Activated CD4-positive, alpha-beta T cell treated with anti-CD3 and anti-CD28 coated beads, Interleukin-2, Interleukin-6, amounts not matched to agents 100 ng/mL and 50 ng/mL, durations not matched to agents 16 hours and 8 hours (primary cell): ENCODE measurements around the gene ATG14.
"Not testable (repeated sequence)": the region's sequence is repeated elsewhere in the genome, so short reads cannot be mapped to it uniquely, and the experiment has no call there.

Source experiments
- DNase-seq: peaks from one replicate; pipeline ENCODE4 v3.0.0-alpha.2; 2020

The ATG14 gene

GRCh38 chr14:55411426-55412389 is at the start of gene ATG14:
Gene ATG14 (minus strand): TSS chr14:55411830. CDS start chr14:55411822, 8 bp downstream.
- DNase-seq, result peak; percentile 87

GRCh38 chr14:55458800-55459515 is 47.3 kb upstream of the ATG14 start:
- peak; percentile 84 for DNase-seq

- DNase-seq, result no peak
Observed at GRCh38 chr14:55457496-55457895, 45.9 kb upstream of the ATG14 start.

- not testable (repeated sequence) for DNase-seq
Observed at GRCh38 chr14:55456411-55456810, 44.8 kb upstream of the ATG14 start.

GRCh38 chr14:55454264-55455002 is 42.8 kb upstream of the ATG14 start:
- DNase-seq, result peak; percentile 26

GRCh38 chr14:55451950-55452349 is 40.3 kb upstream of the ATG14 start:
- no peak for DNase-seq

- DNase-seq, result no peak
Observed at GRCh38 chr14:55451398-55451797, 39.8 kb upstream of the ATG14 start.

- DNase-seq, result no peak
Observed at GRCh38 chr14:55450987-55451386, 39.4 kb upstream of the ATG14 start.

- DNase-seq, result no peak
Observed at GRCh38 chr14:55450539-55450938, 38.9 kb upstream of the ATG14 start.

- no peak for DNase-seq
Observed at GRCh38 chr14:55450124-55450523, 38.5 kb upstream of the ATG14 start.

- DNase-seq, result no peak
Observed at GRCh38 chr14:55449116-55449515, 37.5 kb upstream of the ATG14 start.

GRCh38 chr14:55448141-55448614 is 36.5 kb upstream of the ATG14 start:
- peak; percentile 46 for DNase-seq

- no peak for DNase-seq
Observed at GRCh38 chr14:55446833-55447232, 35.2 kb upstream of the ATG14 start.

- peak; percentile 80 for DNase-seq
Observed at GRCh38 chr14:55446127-55446736, 34.6 kb upstream of the ATG14 start.

- DNase-seq, result no peak
Observed at GRCh38 chr14:55441286-55441685, 29.7 kb upstream of the ATG14 start.

GRCh38 chr14:55440385-55440784 is 28.8 kb upstream of the ATG14 start, which contains the start of gene TBPL2:
Gene TBPL2 (minus strand): TSS chr14:55440616. CDS start chr14:55440449, 167 bp downstream.
- DNase-seq, result no peak

GRCh38 chr14:55438066-55438683 is 26.5 kb upstream of the ATG14 start:
- peak; percentile 38 for DNase-seq

- DNase-seq, result no peak
Observed at GRCh38 chr14:55436931-55437330, 25.3 kb upstream of the ATG14 start.

GRCh38 chr14:55436519-55436918 is 24.9 kb upstream of the ATG14 start:
- no peak for DNase-seq

- DNase-seq, result no peak
Observed at GRCh38 chr14:55434805-55435174, 23.2 kb upstream of the ATG14 start.

GRCh38 chr14:55433880-55434804 is 22.5 kb upstream of the ATG14 start:
- no peak for DNase-seq
